Effector memory CD8-positive, alpha-beta T cell (primary cell): ENCODE measurements around the gene B3GLCT.

ENCODE experiments used
- ATAC-seq: fragments of 150-1000 bp; cut with Tn5 transposase; replicated peaks from 2 replicates; pipeline ENCODE4 v1.10.0; 2021; ENCODE audit warnings: mild to moderate bottlenecking, moderate library complexity
- DNase-seq, 3 experiments: peaks; one replicate each; pipeline ENCODE4 v3.0.0; 2021
- H3K27ac Mint-ChIP-seq, 2 donors: one replicate each; pipeline ENCODE4 v1.8.0; 2022; ENCODE audit warnings: mild to moderate bottlenecking in 2 of 2, mixed read lengths in 2 of 2, moderate library complexity in 2 of 2
- H3K27me3 Mint-ChIP-seq, 2 donors: one replicate each; pipeline ENCODE4 v1.8.0; 2022; ENCODE audit warnings: mixed read lengths in 2 of 2
- H3K36me3 Mint-ChIP-seq: one replicate; pipeline ENCODE4 v1.8.0; 2022; ENCODE audit warnings: mild to moderate bottlenecking, moderate library complexity, mixed read lengths; ENCODE audit not compliant: insufficient read depth
- H3K4me1 Mint-ChIP-seq, 2 donors: one replicate each; pipeline ENCODE4 v1.8.0; 2022; ENCODE audit warnings: low read depth in 2 of 2, mixed read lengths in 2 of 2
- H3K4me3 Mint-ChIP-seq, 2 donors: one replicate each; pipeline ENCODE4 v1.8.0; 2022; ENCODE audit warnings: mild to moderate bottlenecking in 2 of 2, mixed read lengths in 2 of 2, moderate library complexity in 2 of 2
- H3K9me3 Mint-ChIP-seq, 2 donors: one replicate each; pipeline ENCODE4 v1.8.0; 2022; ENCODE audit warnings: mixed read lengths in 2 of 2

B3GLCT gene

GRCh38 chr13:31282741-31283455 is 83.1 kb downstream of the B3GLCT start:
- ATAC-seq (no peak), DNase-seq (no peak)
- Mint-ChIP-seq H3K4me3 (no peak overlapping the region), H3K9me3 (peaks cover 0 to 9% of the 10 kb centered on the region in 2 donors), H3K36me3 (peaks cover 5% of the 10 kb centered on the region), H3K27ac (no peak overlapping the region), H3K4me1 (no peaks in the 10 kb centered on the region), H3K27me3 (no peaks in the 10 kb centered on the region)

GRCh38 chr13:31286930-31287329 is 87.2 kb downstream of the B3GLCT start:
- H3K4me3 Mint-ChIP-seq, result no peak overlapping the region
- ATAC-seq (no peak), DNase-seq (no peak)
- H3K4me1 Mint-ChIP-seq, result no peaks in the 10 kb centered on the region
- H3K27me3 Mint-ChIP-seq, result no peaks in the 10 kb centered on the region
- no peak overlapping the region for H3K27ac Mint-ChIP-seq
- peaks cover 14% of the 10 kb centered on the region for H3K36me3 Mint-ChIP-seq
- H3K9me3 Mint-ChIP-seq, result peaks cover 2 to 11% of the 10 kb centered on the region in 2 donors

- Mint-ChIP-seq H3K36me3 (peaks cover 5% of the 10 kb centered on the region), H3K4me3 (no peak overlapping the region), H3K27me3 (no peaks in the 10 kb centered on the region), H3K4me1 (no peaks in the 10 kb centered on the region), H3K9me3 (peaks cover 0 to 9% of the 10 kb centered on the region in 2 donors), H3K27ac (no peak overlapping the region)
- ATAC-seq (no peak), DNase-seq (no peak)
Observed at GRCh38 chr13:31301119-31301518, 101.3 kb downstream of the B3GLCT start.

- Mint-ChIP-seq H3K36me3 (peaks cover 3% of the 10 kb centered on the region), H3K4me3 (no peak overlapping the region), H3K9me3 (peaks cover 12 to 25% of the 10 kb centered on the region in 2 donors), H3K27me3 (no peaks in the 10 kb centered on the region), H3K27ac (no peak overlapping the region), H3K4me1 (no peaks in the 10 kb centered on the region)
- ATAC-seq, result no peak
- no peak for DNase-seq
Observed at GRCh38 chr13:31310356-31310755, 110.6 kb downstream of the B3GLCT start.

GRCh38 chr13:31310786-31311185 is 111.0 kb downstream of the B3GLCT start:
- peaks cover 12 to 26% of the 10 kb centered on the region in 2 donors for H3K9me3 Mint-ChIP-seq

GRCh38 chr13:31311921-31312320 is 112.1 kb downstream of the B3GLCT start:
- Mint-ChIP-seq H3K27ac (no peak overlapping the region), H3K27me3 (no peaks in the 10 kb centered on the region), H3K4me3 (no peak overlapping the region), H3K9me3 (peaks cover 12 to 26% of the 10 kb centered on the region in 2 donors), H3K36me3 (peaks cover 3% of the 10 kb centered on the region), H3K4me1 (no peaks in the 10 kb centered on the region)
- DNase-seq, result no peak
- no peak for ATAC-seq

More at GRCh38 chr13:31310786-31311185, 111.0 kb downstream of the B3GLCT start:
- no peaks in the 10 kb centered on the region for H3K27me3 Mint-ChIP-seq
- H3K36me3 Mint-ChIP-seq, result peaks cover 3% of the 10 kb centered on the region
- DNase-seq (no peak), ATAC-seq (no peak)
- H3K4me1 Mint-ChIP-seq, result no peaks in the 10 kb centered on the region
- no peak overlapping the region for H3K27ac Mint-ChIP-seq
- H3K4me3 Mint-ChIP-seq, result no peak overlapping the region

GRCh38 chr13:31314961-31315360 is 115.2 kb downstream of the B3GLCT start:
- DNase-seq (no peak), ATAC-seq (no peak)
- peaks cover 11 to 18% of the 10 kb centered on the region in 2 donors for H3K9me3 Mint-ChIP-seq
- H3K4me3 Mint-ChIP-seq, result no peak overlapping the region
- H3K27me3 Mint-ChIP-seq, result no peaks in the 10 kb centered on the region
- no peak overlapping the region for H3K27ac Mint-ChIP-seq
- no peaks in the 10 kb centered on the region for H3K4me1 Mint-ChIP-seq
- peaks cover 3% of the 10 kb centered on the region for H3K36me3 Mint-ChIP-seq

GRCh38 chr13:31320946-31321345 is 121.2 kb downstream of the B3GLCT start:
- Mint-ChIP-seq H3K9me3 (peaks cover 0 to 2% of the 10 kb centered on the region in 2 donors), H3K4me3 (no peak overlapping the region), H3K27ac (no peak overlapping the region), H3K4me1 (no peaks in the 10 kb centered on the region), H3K27me3 (no peaks in the 10 kb centered on the region), H3K36me3 (no peaks in the 10 kb centered on the region)
- DNase-seq (no peak), ATAC-seq (no peak)

GRCh38 chr13:31321457-31321856 is 121.7 kb downstream of the B3GLCT start:
- Mint-ChIP-seq H3K36me3 (no peaks in the 10 kb centered on the region), H3K4me3 (no peak overlapping the region), H3K9me3 (peaks cover 0 to 2% of the 10 kb centered on the region in 2 donors), H3K27me3 (no peaks in the 10 kb centered on the region), H3K4me1 (no peaks in the 10 kb centered on the region), H3K27ac (no peak overlapping the region)
- ATAC-seq (no peak), DNase-seq (no peak)

GRCh38 chr13:31322026-31322425 is 122.3 kb downstream of the B3GLCT start:
- Mint-ChIP-seq H3K27me3 (no peaks in the 10 kb centered on the region), H3K4me1 (no peaks in the 10 kb centered on the region), H3K27ac (no peak overlapping the region)

GRCh38 chr13:31322702-31323405 is 123.1 kb downstream of the B3GLCT start:
- no peak for DNase-seq
- no peaks in the 10 kb centered on the region for H3K27me3 Mint-ChIP-seq
- peaks cover 2% of the 10 kb centered on the region for H3K36me3 Mint-ChIP-seq
- H3K9me3 Mint-ChIP-seq, result peaks cover 0 to 2% of the 10 kb centered on the region in 2 donors
- no peaks in the 10 kb centered on the region for H3K4me1 Mint-ChIP-seq
- no peak overlapping the region for H3K27ac Mint-ChIP-seq
- H3K4me3 Mint-ChIP-seq, result no peak overlapping the region
- ATAC-seq, result no peak

More at GRCh38 chr13:31322026-31322425, 122.3 kb downstream of the B3GLCT start:
- DNase-seq (no peak), ATAC-seq (no peak)
- H3K9me3 Mint-ChIP-seq, result peaks cover 0 to 2% of the 10 kb centered on the region in 2 donors
- H3K4me3 Mint-ChIP-seq, result no peak overlapping the region
- H3K36me3 Mint-ChIP-seq, result peaks cover 2% of the 10 kb centered on the region

- Mint-ChIP-seq H3K27me3 (no peaks in the 10 kb centered on the region), H3K36me3 (peaks cover 14% of the 10 kb centered on the region), H3K27ac (no peak overlapping the region), H3K4me1 (no peaks in the 10 kb centered on the region), H3K4me3 (no peak overlapping the region), H3K9me3 (peaks cover 0 to 7% of the 10 kb centered on the region in 2 donors)
- ATAC-seq (no peak), DNase-seq (no peak)
Observed at GRCh38 chr13:31327182-31327860, 127.5 kb downstream of the B3GLCT start.

- Mint-ChIP-seq H3K4me3 (no peak overlapping the region), H3K4me1 (no peaks in the 10 kb centered on the region), H3K27me3 (no peaks in the 10 kb centered on the region), H3K27ac (no peak overlapping the region), H3K36me3 (peaks cover 14% of the 10 kb centered on the region), H3K9me3 (peaks cover 0 to 7% of the 10 kb centered on the region in 2 donors)
- DNase-seq (no peak), ATAC-seq (no peak)
Observed at GRCh38 chr13:31328549-31329235, 128.9 kb downstream of the B3GLCT start.
